Measurements from ENCODE around the gene OR56B1. TPM values are rescaled to one million over a fixed set of nuclear protein-coding genes. Genes with fewer than 3 reads are reported as not detected.

Gene OR56B1
- total RNA-seq, 1 donor from 2014 or later, result not detected

GRCh38 chr11:5722622-5723021 is 13.6 kb upstream of the OR56B1 start:
- Histone ChIP-seq H3K27ac (ENCODE audit: low read depth, low read length) (no peak overlapping the region), H3K27me3 (ENCODE audit: control insufficient read depth in 3 of 3, insufficient read depth in 3 of 3, low read length in 3 of 3) (no peaks in the 10 kb centered on the region), H3K4me3 (ENCODE audit: low read length in 3 of 3) (no peak overlapping the region), H3K9me3 (ENCODE audit: control insufficient read depth in 3 of 3, low read length in 3 of 3) (peaks cover 0 to 2% (median 2%) of the 10 kb centered on the region in 3 donors), H3K9ac (ENCODE audit: low read depth in 1 of 3, low read length in 3 of 3) (no peak overlapping the region), H3K4me1 (ENCODE audit: control insufficient read depth in 3 of 3, insufficient read depth in 3 of 3, low read length in 3 of 3) (no peaks in the 10 kb centered on the region), H3K36me3 (ENCODE audit: control insufficient read depth in 3 of 3, insufficient read depth in 3 of 3, low read length in 3 of 3) (no peaks in the 10 kb centered on the region)

GRCh38 chr11:5726351-5726750 is 9.9 kb upstream of the OR56B1 start:
- Histone ChIP-seq H3K27ac (ENCODE audit: low read depth, low read length) (no peak overlapping the region), H3K4me3 (ENCODE audit: low read length in 3 of 3) (no peak overlapping the region), H3K9ac (ENCODE audit: low read depth in 1 of 3, low read length in 3 of 3) (no peak overlapping the region), H3K4me1 (ENCODE audit: control insufficient read depth in 3 of 3, insufficient read depth in 3 of 3, low read length in 3 of 3) (no peaks in the 10 kb centered on the region), H3K27me3 (ENCODE audit: control insufficient read depth in 3 of 3, insufficient read depth in 3 of 3, low read length in 3 of 3) (no peaks in the 10 kb centered on the region), H3K9me3 (ENCODE audit: control insufficient read depth in 3 of 3, low read length in 3 of 3) (no peaks in the 10 kb centered on the region), H3K36me3 (ENCODE audit: control insufficient read depth in 3 of 3, insufficient read depth in 3 of 3, low read length in 3 of 3) (no peaks in the 10 kb centered on the region)

- Histone ChIP-seq H3K9ac (ENCODE audit: low read depth in 1 of 3, low read length in 3 of 3) (no peak overlapping the region), H3K27ac (ENCODE audit: low read depth, low read length) (no peak overlapping the region)
These were observed 8.6 kb upstream of the OR56B1 start for GRCh38 chr11:5727691-5728090.

GRCh38 chr11:5737091-5737490 is 843 bp downstream of the OR56B1 start:
- peaks cover 0 to 1% (median 0%) of the 10 kb centered on the region in 3 donors for H3K9me3 ChIP-seq (ENCODE audit: control insufficient read depth in 3 of 3, low read length in 3 of 3)
- H3K36me3 ChIP-seq (ENCODE audit: control insufficient read depth in 3 of 3, insufficient read depth in 3 of 3, low read length in 3 of 3), result no peaks in the 10 kb centered on the region
- H3K27me3 ChIP-seq (ENCODE audit: control insufficient read depth in 3 of 3, insufficient read depth in 3 of 3, low read length in 3 of 3), result no peaks in the 10 kb centered on the region
- H3K4me3 ChIP-seq (ENCODE audit: low read length in 3 of 3), result no peak overlapping the region
- no peak overlapping the region for H3K27ac ChIP-seq (ENCODE audit: low read depth, low read length)
- no peak overlapping the region for H3K9ac ChIP-seq (ENCODE audit: low read depth in 1 of 3, low read length in 3 of 3)
- H3K4me1 ChIP-seq (ENCODE audit: control insufficient read depth in 3 of 3, insufficient read depth in 3 of 3, low read length in 3 of 3), result peaks cover 0 to 5% (median 0%) of the 10 kb centered on the region in 3 donors

More at GRCh38 chr11:5727691-5728090, 8.6 kb upstream of the OR56B1 start:
- no peaks in the 10 kb centered on the region for H3K36me3 ChIP-seq (ENCODE audit: control insufficient read depth in 3 of 3, insufficient read depth in 3 of 3, low read length in 3 of 3)
- H3K4me1 ChIP-seq (ENCODE audit: control insufficient read depth in 3 of 3, insufficient read depth in 3 of 3, low read length in 3 of 3), result no peaks in the 10 kb centered on the region
- H3K9me3 ChIP-seq (ENCODE audit: control insufficient read depth in 3 of 3, low read length in 3 of 3), result no peaks in the 10 kb centered on the region
- H3K27me3 ChIP-seq (ENCODE audit: control insufficient read depth in 3 of 3, insufficient read depth in 3 of 3, low read length in 3 of 3), result no peaks in the 10 kb centered on the region
- H3K4me3 ChIP-seq (ENCODE audit: low read length in 3 of 3), result no peak overlapping the region

- no peak overlapping the region for H3K27ac ChIP-seq (ENCODE audit: low read depth, low read length)
- no peaks in the 10 kb centered on the region for H3K36me3 ChIP-seq (ENCODE audit: control insufficient read depth in 3 of 3, insufficient read depth in 3 of 3, low read length in 3 of 3)
- peaks cover 0 to 3% (median 0%) of the 10 kb centered on the region in 3 donors for H3K9me3 ChIP-seq (ENCODE audit: control insufficient read depth in 3 of 3, low read length in 3 of 3)
- H3K4me1 ChIP-seq (ENCODE audit: control insufficient read depth in 3 of 3, insufficient read depth in 3 of 3, low read length in 3 of 3), result peaks cover 0 to 5% (median 0%) of the 10 kb centered on the region in 3 donors
- no peaks in the 10 kb centered on the region for H3K27me3 ChIP-seq (ENCODE audit: control insufficient read depth in 3 of 3, insufficient read depth in 3 of 3, low read length in 3 of 3)
- no peak overlapping the region for H3K4me3 ChIP-seq (ENCODE audit: low read length in 3 of 3)
- no peak overlapping the region for H3K9ac ChIP-seq (ENCODE audit: low read depth in 1 of 3, low read length in 3 of 3)
These were observed 1.6 kb downstream of the OR56B1 start for GRCh38 chr11:5737670-5738392.

- Histone ChIP-seq H3K27ac (ENCODE audit: low read depth, low read length) (no peak overlapping the region), H3K9me3 (ENCODE audit: control insufficient read depth in 3 of 3, low read length in 3 of 3) (peaks cover 0 to 3% (median 0%) of the 10 kb centered on the region in 3 donors), H3K27me3 (ENCODE audit: control insufficient read depth in 3 of 3, insufficient read depth in 3 of 3, low read length in 3 of 3) (no peaks in the 10 kb centered on the region), H3K4me3 (ENCODE audit: low read length in 3 of 3) (no peak overlapping the region), H3K4me1 (ENCODE audit: control insufficient read depth in 3 of 3, insufficient read depth in 3 of 3, low read length in 3 of 3) (peaks cover 0 to 5% (median 0%) of the 10 kb centered on the region in 3 donors), H3K9ac (ENCODE audit: low read depth in 1 of 3, low read length in 3 of 3) (no peak overlapping the region), H3K36me3 (ENCODE audit: control insufficient read depth in 3 of 3, insufficient read depth in 3 of 3, low read length in 3 of 3) (no peaks in the 10 kb centered on the region)
These were observed 2.2 kb downstream of the OR56B1 start for GRCh38 chr11:5738431-5738830.

- Histone ChIP-seq H3K36me3 (ENCODE audit: control insufficient read depth in 3 of 3, insufficient read depth in 3 of 3, low read length in 3 of 3) (no peaks in the 10 kb centered on the region), H3K4me3 (ENCODE audit: low read length in 3 of 3) (no peak overlapping the region), H3K9ac (ENCODE audit: low read depth in 1 of 3, low read length in 3 of 3) (no peak overlapping the region), H3K4me1 (ENCODE audit: control insufficient read depth in 3 of 3, insufficient read depth in 3 of 3, low read length in 3 of 3) (no peaks in the 10 kb centered on the region), H3K27ac (ENCODE audit: low read depth, low read length) (no peak overlapping the region), H3K27me3 (ENCODE audit: control insufficient read depth in 3 of 3, insufficient read depth in 3 of 3, low read length in 3 of 3) (no peaks in the 10 kb centered on the region), H3K9me3 (ENCODE audit: control insufficient read depth in 3 of 3, low read length in 3 of 3) (peaks cover 0 to 3% (median 0%) of the 10 kb centered on the region in 3 donors)
These were observed 10.4 kb downstream of the OR56B1 start for GRCh38 chr11:5746614-5747013.

GRCh38 chr11:5749836-5750235 is 13.6 kb downstream of the OR56B1 start:
- Histone ChIP-seq H3K9me3 (ENCODE audit: control insufficient read depth in 3 of 3, low read length in 3 of 3) (no peaks in the 10 kb centered on the region), H3K9ac (ENCODE audit: low read depth in 1 of 3, low read length in 3 of 3) (no peak overlapping the region), H3K27ac (ENCODE audit: low read depth, low read length) (no peak overlapping the region), H3K27me3 (ENCODE audit: control insufficient read depth in 3 of 3, insufficient read depth in 3 of 3, low read length in 3 of 3) (no peaks in the 10 kb centered on the region), H3K4me1 (ENCODE audit: control insufficient read depth in 3 of 3, insufficient read depth in 3 of 3, low read length in 3 of 3) (no peaks in the 10 kb centered on the region), H3K36me3 (ENCODE audit: control insufficient read depth in 3 of 3, insufficient read depth in 3 of 3, low read length in 3 of 3) (no peaks in the 10 kb centered on the region), H3K4me3 (ENCODE audit: low read length in 3 of 3) (no peak overlapping the region)

- Histone ChIP-seq H3K27ac (ENCODE audit: low read depth, low read length) (no peak within 1 kb of the TSS), H3K36me3 (ENCODE audit: control insufficient read depth in 3 of 3, insufficient read depth in 3 of 3, low read length in 3 of 3) (no peaks in the 10 kb centered on the region), H3K9ac (ENCODE audit: low read depth in 1 of 3, low read length in 3 of 3) (no peak within 1 kb of the TSS), H3K4me3 (ENCODE audit: low read length in 3 of 3) (no peak within 1 kb of the TSS), H3K27me3 (ENCODE audit: control insufficient read depth in 3 of 3, insufficient read depth in 3 of 3, low read length in 3 of 3) (no peaks in the 10 kb centered on the region), H3K9me3 (ENCODE audit: control insufficient read depth in 3 of 3, low read length in 3 of 3) (no peaks in the 10 kb centered on the region), H3K4me1 (ENCODE audit: control insufficient read depth in 3 of 3, insufficient read depth in 3 of 3, low read length in 3 of 3) (no peaks in the 10 kb centered on the region)
These were observed 17.7 kb downstream of the OR56B1 start, which contains the start of gene OR52N4 for GRCh38 chr11:5753943-5754342. Gene OR52N4 (plus strand): TSS chr11:5754243. CDS start chr11:5754741, 498 bp downstream.

- Histone ChIP-seq H3K9me3 (ENCODE audit: control insufficient read depth in 3 of 3, low read length in 3 of 3) (no peaks in the 10 kb centered on the region), H3K4me1 (ENCODE audit: control insufficient read depth in 3 of 3, insufficient read depth in 3 of 3, low read length in 3 of 3) (no peaks in the 10 kb centered on the region), H3K36me3 (ENCODE audit: control insufficient read depth in 3 of 3, insufficient read depth in 3 of 3, low read length in 3 of 3) (no peaks in the 10 kb centered on the region), H3K9ac (ENCODE audit: low read depth in 1 of 3, low read length in 3 of 3) (no peak overlapping the region), H3K4me3 (ENCODE audit: low read length in 3 of 3) (no peak overlapping the region), H3K27me3 (ENCODE audit: control insufficient read depth in 3 of 3, insufficient read depth in 3 of 3, low read length in 3 of 3) (no peaks in the 10 kb centered on the region), H3K27ac (ENCODE audit: low read depth, low read length) (no peak overlapping the region)
These were observed 30.8 kb downstream of the OR56B1 start for GRCh38 chr11:5767056-5767455.
